Measurements from ENCODE around the gene TANC1.
A peak's percentile ranks its signal among the peaks of the same experiment; 100 is the strongest.

TANC1 gene

GRCh38 chr2:158968396-158969161 is at the start of gene TANC1:
TANC1 (plus strand) TSS chr2:158968640; CDS start chr2:159065911, 97,271 bp downstream.
- peak; percentile 81 for DNase-seq

DNA sequence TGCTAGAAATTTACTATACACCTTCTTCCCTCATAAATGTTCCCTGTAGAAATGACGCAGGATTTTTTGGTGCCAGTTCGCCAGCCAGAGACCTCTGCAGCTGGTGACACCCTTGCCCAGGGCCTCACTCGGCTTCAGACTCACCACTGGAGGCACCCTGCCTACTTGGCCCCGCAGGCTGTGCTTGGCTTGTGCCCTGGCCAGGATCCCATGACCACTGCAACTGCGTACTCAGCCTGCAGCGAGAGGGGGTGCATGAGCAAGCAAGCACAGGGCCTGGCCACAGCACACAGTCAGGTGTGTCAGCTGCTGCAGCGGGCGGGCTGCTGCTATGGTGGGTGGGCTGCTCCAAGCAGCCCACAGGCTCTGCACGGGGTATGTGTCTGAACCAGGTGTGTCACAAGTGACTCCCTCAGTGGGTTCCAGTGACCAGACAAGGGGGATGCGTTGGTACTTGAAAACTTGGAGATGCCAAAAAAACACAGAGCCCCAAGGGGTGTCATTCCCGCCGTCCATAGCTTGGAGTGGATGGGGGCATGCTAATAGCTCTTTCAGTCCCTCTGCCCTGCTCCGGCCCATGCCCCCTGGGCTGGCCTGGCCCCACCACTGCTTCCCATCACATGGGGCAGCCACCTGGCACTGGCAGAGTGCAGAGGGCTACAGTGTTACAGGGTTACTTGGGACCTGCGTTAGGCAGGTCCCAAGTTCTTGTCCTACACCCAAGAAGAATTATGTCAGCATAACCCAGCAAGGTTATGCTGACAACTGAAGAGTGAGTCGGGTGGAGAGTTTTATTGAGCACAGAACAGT is 46.6 kb upstream of the TANC1 start:
- DNase-seq: no peak

- DNase-seq: no peak
Measured at GRCh38 chr2:158922601-158923000, 45.8 kb upstream of the TANC1 start.

GRCh38 chr2:158923180-158923594 is 45.3 kb upstream of the TANC1 start:
- DNase-seq: peak; percentile 40

DNA sequence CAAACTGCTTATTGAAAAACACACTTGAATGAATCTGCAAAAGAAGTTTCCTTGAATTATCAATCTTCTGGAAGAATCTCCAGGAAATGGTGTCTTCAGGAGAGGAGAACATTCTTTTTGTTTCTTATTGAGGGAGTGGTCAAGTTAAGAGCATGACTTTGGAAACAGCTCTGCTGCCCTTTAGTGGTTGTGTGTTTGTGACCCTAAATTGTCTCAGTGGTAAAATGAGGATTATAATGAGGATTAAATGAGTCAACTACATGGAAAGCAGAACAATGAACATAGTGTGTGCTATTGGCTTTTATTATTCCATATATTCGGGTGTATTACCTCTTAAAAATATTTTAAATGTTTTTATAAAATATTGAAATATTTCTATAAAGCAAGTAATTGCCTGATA is 44.8 kb upstream of the TANC1 start:
- no peak for DNase-seq

- DNase-seq: no peak
Measured at GRCh38 chr2:158926478-158926948, 41.9 kb upstream of the TANC1 start.

DNA sequence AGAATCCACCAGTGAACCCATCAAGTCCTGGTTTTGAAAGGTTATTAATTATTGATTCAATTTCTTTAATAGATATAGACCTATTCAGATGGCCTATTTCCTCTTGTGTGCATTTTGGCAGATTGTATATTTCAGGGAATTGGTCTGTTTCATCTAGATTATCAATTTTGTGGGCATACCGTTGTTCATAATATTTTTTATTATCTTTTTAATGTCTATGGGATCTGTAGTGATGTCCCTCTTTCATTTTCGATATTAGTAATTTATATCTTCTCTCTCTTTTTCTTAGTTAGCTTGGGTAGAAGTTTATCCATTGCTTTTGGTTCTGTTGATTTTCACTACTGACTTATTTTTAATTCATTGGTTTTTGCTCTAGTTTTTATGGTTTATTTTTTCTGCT is 39.9 kb upstream of the TANC1 start:
- no peak for DNase-seq

- DNase-seq: no peak
Measured at GRCh38 chr2:158928965-158929364, 39.5 kb upstream of the TANC1 start.

DNA sequence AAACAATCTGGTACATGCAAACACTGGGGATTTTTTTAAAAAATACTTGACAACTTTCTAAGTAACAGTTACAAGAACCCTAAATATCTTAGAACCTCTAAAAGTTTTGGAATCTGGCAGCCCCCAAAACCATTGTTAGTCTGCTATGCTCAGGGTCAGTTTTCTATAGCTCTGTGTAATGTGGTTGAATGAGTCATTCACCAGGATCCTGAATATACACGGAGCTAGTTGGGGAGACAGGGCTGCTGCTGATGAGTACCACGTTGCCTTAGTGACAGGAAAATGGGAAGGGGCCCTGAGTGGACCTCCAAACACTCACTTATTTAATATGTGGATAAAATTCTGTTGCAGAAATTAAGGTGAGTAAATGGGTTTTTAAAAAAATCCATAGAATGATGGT is 36.9 kb upstream of the TANC1 start:
- no peak for DNase-seq

DNA sequence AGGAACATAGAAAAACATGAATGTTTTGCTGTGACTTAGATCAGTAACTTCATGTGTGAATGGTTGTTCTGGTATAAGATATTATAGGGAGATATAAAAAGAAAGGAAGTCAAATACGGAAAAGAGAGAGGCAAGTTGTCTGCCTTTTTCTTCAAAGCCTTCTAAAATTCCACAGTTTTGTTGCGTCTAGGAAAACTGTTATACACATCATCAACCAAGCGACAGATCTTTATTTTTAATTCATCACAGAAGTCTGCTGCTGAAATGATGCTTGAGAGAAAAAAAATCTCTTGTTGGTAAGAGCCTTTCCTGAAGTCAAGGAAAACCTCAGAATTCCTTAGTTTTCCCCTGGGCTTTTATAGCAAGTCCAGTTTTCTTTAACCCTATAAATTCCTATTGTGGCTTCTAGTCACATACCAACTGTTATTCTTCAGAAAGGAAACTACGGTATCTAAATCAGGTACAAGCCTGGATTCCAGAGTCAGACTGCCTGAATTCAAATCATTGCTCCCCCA is 36.3 kb upstream of the TANC1 start:
- no peak for DNase-seq

GRCh38 chr2:158934170-158934569 is 34.3 kb upstream of the TANC1 start:
- no peak for DNase-seq

GRCh38 chr2:158935617-158936016 is 32.8 kb upstream of the TANC1 start:
- DNase-seq: no peak

DNA sequence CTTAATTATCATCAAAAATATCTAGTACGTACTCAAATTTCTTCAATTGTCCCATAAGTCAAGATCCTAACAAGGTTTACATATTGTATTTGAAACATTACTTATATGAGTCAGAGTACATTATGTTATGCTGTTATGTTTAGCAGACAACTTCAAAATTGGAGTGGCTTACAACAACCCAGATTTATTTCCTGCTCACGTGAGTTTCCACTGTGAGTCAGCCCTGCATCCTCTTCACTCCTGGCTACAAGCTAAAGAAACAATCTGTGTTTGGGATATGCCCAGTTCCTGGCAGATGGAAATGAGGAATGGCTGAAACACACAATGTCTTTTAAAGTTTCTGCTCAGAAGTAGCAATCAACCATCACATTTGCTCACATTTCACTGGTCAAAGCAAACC is 31.5 kb upstream of the TANC1 start:
- no peak for DNase-seq

DNA sequence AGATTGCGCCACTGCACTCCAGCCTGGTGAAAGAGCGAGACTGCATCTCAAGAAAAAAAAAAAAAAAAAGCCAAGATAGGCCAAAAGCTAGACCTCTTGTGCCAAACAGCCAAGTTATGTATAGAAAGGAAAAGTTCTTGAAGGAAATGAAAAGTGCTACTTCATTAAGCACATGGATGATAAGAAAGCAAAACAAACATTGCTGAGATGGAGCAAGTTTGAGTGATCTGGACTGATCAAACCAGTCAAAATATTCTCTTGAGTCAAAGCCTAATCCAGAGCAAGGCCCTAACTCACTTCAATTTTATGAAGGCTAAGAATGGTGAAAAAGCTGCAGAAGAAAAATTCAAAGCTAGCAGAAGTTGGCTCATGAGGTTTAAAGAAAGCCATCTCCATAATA is 28.1 kb upstream of the TANC1 start:
- no peak for DNase-seq

GRCh38 chr2:158943973-158944372 is 24.5 kb upstream of the TANC1 start:
- no peak for DNase-seq

- no peak for DNase-seq
Measured at GRCh38 chr2:158948964-158949699, 19.3 kb upstream of the TANC1 start.

GRCh38 chr2:158953454-158953853 is 15.0 kb upstream of the TANC1 start:
- DNase-seq: no peak

DNA sequence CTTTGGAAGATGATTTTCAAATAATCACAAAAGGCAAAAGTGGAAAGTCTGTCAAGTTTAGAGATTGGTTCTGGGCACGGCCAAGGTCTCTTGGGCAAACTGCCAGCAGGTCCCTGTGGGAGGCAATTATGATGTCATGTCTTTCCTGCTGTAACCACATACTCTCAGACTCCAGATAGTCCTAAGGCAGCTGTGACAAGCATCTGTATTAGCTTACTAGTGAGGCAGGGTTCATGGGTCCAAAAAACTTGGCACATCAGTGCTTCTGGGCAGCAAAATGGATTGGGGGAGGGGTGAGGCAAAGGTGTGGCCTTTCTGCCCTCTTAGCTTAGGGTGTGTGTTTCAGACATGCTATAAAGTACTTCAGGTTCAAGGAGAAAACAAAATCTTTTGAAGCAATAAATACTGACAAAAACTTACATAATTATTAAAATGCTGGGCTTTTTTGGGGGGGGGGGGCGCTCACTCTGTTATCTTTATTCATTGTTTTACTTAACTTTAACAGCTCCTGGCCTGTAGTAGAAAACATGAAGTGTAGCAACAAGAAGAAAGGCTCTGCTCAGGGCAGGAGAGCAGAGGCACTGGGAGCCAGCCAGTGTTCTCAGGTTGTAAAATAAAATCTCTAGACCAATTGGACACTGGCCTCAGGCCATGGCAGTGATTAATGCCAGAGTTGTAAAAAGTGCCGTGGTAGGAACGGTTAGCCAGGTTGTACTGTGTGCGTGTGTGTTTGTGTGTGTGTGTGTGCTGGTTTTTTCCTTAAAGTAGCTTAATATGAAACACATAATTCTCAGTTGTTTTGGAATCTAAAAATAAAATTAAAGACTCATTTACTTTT is 14.3 kb upstream of the TANC1 start:
- peak; percentile 56 for DNase-seq

DNA sequence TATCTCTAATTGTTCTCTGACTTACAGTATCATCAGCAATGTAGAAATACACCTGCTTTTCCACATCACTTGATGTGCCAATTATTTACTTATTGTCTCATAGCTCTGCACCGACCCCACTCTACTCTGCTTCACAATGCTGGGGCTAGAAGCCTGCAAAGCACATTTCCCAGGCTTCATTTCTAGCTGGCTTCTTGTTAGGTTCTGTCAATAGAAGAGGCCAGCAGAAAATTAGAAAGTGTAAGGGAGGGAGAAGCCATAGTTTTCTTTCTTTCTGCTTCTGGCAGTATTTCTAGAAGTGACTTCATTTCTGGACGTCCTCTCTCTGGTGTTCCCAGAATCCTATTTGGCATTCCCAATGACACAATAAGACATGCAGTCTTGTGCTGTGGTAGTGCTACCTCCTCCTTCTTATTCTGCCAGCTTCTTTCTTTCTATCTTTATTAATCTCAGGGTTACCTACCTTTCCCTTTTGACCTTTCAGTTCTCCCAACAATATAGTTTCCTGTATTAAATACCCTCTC is 12.5 kb upstream of the TANC1 start:
- no peak for DNase-seq

DNA sequence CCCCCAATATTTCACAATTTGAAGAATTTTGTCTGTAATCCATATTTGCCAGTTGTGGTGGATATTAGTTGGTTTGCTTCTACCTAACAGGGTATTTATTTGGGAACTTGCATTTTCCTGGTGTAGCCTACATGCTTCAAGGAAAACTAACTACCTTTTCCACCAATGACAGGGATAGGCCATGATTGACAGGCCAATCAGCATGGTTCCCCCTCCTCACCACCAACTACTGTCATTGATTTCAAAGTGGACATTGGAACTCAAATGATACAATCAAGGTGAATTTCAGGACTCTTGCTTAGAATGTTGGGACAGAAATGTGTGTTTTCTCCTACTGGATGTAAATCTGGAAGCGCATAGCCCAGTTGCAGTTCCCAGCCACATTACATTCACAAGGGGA is 10.1 kb upstream of the TANC1 start:
- no peak for DNase-seq

GRCh38 chr2:158960193-158960592 is 8.2 kb upstream of the TANC1 start:
- DNase-seq: no peak

DNA sequence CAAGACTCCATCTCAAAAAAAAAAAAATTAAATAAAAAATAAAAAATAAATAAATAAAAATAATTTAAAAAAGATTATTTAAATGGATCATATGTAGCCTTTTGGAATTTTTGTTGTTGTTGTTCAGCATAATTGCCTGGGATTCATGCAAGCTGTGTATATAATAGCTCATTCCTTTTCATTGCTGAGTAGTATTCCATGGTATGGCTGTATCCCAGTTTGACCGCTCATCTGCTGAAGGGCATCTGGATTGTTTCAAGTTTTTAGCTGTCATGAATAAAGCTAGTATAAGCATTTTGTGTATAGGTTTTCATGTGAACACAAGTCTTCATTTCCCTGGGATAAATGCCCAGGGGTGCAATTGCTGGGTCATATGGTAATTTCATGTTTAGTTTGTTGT is 6.4 kb upstream of the TANC1 start:
- DNase-seq: no peak

All from T1000 (cell line).